ENCODE results near the gene SCN8A. TPM values are rescaled to one million over a fixed set of nuclear protein-coding genes. Genes with fewer than 3 reads are reported as not detected.
"Not testable (repeated sequence)": the region's sequence is repeated elsewhere in the genome, so short reads cannot be mapped to it uniquely, and the experiment has no call there.

Gene SCN8A
- total and polyA plus RNA-seq, 12 donors = 0.01 to 1.6 (median 0.35) TPM; not detected in 1

DNA sequence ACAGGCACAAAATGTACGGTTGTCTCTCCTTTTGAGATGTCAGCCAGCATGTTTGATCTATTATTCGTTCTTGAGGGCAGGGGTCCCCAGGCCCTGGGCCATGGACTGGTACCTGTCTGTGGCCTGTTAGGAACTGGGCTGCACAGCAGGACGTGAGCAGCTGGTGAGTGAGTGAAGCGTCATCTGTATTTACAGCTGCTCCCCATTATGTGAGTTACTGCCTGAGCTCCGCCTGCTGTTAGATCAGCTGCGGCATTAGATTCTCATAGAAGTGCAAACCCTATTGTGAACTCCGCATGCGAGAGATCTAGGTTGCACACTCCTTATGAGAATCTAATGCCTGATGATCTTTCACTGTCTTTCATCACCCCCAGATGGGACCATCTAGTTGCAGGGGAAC lies 41.4 kb upstream of the SCN8A start:
- H3K4me1 ChIP-seq = no peaks in the 10 kb centered on the region
- DNase-seq = no peak
- WGBS, 2 donors = 79 to 90% methylated on average over 8 of the region's 8 CpGs
- intact Hi-C loops (cut with DNase I) = no loop called here
- H3K27me3 ChIP-seq = peaks cover 0 to 27% (median 13%) of the 10 kb centered on the region in 7 donors
- ATAC-seq = no peak
- TF ChIP-seq, protein P1, sequence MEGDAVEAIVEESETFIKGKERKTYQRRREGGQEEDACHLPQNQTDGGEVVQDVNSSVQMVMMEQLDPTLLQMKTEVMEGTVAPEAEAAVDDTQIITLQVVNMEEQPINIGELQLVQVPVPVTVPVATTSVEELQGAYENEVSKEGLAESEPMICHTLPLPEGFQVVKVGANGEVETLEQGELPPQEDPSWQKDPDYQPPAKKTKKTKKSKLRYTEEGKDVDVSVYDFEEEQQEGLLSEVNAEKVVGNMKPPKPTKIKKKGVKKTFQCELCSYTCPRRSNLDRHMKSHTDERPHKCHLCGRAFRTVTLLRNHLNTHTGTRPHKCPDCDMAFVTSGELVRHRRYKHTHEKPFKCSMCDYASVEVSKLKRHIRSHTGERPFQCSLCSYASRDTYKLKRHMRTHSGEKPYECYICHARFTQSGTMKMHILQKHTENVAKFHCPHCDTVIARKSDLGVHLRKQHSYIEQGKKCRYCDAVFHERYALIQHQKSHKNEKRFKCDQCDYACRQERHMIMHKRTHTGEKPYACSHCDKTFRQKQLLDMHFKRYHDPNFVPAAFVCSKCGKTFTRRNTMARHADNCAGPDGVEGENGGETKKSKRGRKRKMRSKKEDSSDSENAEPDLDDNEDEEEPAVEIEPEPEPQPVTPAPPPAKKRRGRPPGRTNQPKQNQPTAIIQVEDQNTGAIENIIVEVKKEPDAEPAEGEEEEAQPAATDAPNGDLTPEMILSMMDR (IDR thresholded peaks at IDR 0.05) = no peak
- no peak overlapping the region for H3K4me3 ChIP-seq
- no peak overlapping the region for H3K27ac ChIP-seq
- H3K36me3 ChIP-seq = no peaks in the 10 kb centered on the region
- peaks cover 0 to 13% (median 0%) of the 10 kb centered on the region in 11 donors for H3K9me3 ChIP-seq

DNA sequence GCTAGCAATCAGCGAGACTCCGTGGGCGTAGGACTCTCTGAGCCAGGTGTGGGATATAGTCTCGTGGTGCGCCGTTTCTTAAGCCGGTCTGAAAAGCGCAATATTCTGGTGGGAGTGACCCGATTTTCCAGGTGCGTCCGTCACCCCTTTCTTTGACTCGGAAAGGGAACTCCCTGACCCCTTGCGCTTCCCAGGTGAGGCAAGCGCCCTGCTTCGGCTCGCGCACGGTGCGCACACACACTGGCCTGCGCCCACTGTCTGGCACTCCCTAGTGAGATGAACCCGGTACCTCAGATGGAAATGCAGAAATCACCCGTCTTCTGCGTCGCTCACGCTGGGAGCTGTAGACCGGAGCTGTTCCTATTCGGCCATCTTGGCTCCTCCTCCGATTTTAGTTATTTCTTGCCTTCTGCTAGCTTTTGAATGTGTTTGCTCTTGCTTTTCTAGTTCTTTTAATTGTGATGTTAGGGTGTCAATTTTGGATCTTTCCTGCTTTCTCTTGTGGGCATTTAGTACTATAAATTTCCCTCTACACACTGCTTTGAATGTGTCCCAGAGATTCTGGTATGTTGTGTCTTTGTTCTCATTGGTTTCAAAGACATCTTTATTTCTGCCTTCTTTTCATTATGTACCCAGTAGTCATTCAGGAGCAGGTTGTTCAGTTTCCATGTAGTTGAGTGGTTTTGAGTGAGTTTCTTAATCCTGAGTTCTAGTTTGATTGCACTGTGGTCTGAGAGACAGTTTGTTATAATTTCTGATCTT lies 22.6 kb upstream of the SCN8A start:
- H3K36me3 ChIP-seq; H3K4me3 ChIP-seq; H3K4me1 ChIP-seq; DNase-seq; ATAC-seq; H3K9me3 ChIP-seq; intact Hi-C loops (cut with DNase I); H3K27ac ChIP-seq: not testable (repeated sequence)
- peaks cover 0 to 11% (median 0%) of the 10 kb centered on the region in 7 donors for H3K27me3 ChIP-seq
- WGBS, 2 donors = 70 to 86% methylated on average over 2 to 24 of the region's 28 CpGs

DNA sequence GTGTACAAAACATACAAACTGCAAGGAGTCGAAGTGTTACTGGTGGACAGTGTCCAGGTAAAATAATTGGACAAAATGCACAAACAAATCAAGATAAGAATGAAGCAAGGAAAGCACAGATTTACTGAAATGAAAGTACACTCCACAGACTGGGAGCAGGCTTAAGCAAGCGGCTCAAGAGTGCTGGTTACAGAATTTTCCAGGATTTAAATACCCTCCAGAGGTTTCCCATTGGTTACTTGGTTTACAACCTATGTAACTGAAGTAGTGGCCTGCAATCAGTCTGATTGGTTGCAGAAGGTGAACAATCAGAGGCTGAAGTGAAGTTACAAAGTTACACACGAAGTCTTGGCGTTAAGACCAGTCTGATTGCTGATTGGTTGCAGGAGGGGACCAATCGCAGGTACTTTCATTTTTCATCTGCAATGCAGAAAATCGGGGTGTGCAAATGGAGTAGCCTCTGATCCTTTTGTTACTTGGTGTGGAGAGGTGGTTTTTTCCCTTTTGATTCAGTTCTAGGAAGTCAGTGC lies 11.6 kb upstream of the SCN8A start:
- no peak for DNase-seq
- intact Hi-C loops (cut with DNase I) = no loop called here
- Histone ChIP-seq H3K27ac (no peak overlapping the region), H3K9me3 (peaks cover 0 to 12% (median 0%) of the 10 kb centered on the region in 11 donors), H3K36me3 (no peaks in the 10 kb centered on the region), H3K4me1 (no peaks in the 10 kb centered on the region), H3K27me3 (peaks cover 0 to 41% (median 12%) of the 10 kb centered on the region in 7 donors), H3K4me3 (no peak overlapping the region)
- ATAC-seq = no peak
- WGBS, 2 donors = 84 to 86% methylated on average over 6 of the region's 6 CpGs
- TF ChIP-seq, protein P1 (IDR thresholded peaks at IDR 0.05) = no peak

DNA sequence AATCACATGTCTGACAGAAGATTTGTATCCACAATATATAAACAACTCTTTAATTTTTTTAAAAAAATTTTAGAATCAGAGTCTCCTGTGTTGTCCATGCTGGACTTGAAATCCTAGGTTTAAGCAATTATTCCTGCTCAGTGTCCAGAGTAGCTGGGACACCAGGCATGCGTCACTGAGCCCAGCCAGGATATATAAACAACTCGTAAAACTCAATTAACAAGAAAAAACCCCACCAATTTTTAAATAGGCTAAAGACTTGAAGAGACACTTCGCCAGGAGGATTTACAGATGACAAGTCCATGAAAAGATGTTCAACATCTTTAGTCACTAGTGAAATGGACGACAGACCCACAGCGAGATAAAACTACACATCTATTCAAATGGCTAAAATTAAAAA lies 2.0 kb upstream of the SCN8A start:
- ATAC-seq (no peak), DNase-seq (no peak)
- H3K27ac ChIP-seq = no peak overlapping the region
- peaks cover 0 to 5% (median 0%) of the 10 kb centered on the region in 11 donors for H3K9me3 ChIP-seq
- TF ChIP-seq, protein P1 (IDR thresholded peaks at IDR 0.05) = no peak
- peaks cover 0 to 90% (median 44%) of the 10 kb centered on the region in 7 donors for H3K27me3 ChIP-seq
- H3K36me3 ChIP-seq = no peaks in the 10 kb centered on the region
- intact Hi-C loops (cut with DNase I) = loop anchor here in 1 of 10 donors (5.0 kb wide), 1 partner anchor 482 kb away; no protein-coding TSS in a partner anchor
- H3K4me3 ChIP-seq = no peak overlapping the region
- WGBS, 2 donors = 83 to 84% methylated on average over 5 of the region's 5 CpGs
- H3K4me1 ChIP-seq = peaks cover 0 to 12% (median 10%) of the 10 kb centered on the region in 9 donors

Measured in heart right ventricle (tissue), 16 donors.